Activated T-helper 1 cell treated with Interleukin-2 at 50 U/mL for 16 hours (primary cell): ENCODE results near the gene GUK1.
"Not testable (repeated sequence)": the region's sequence is repeated elsewhere in the genome, so short reads cannot be mapped to it uniquely, and the experiment has no call there.

Experiments used
- DNase-seq: peaks from one replicate; pipeline ENCODE4 v3.0.0-alpha.2; 2020; ENCODE audit warnings: low read depth

The GUK1 gene

GRCh38 chr1:228104526-228105269, 35.4 kb upstream of the GUK1 start:
- DNase-seq = no peak

GRCh38 chr1:228105270-228105995, 34.6 kb upstream of the GUK1 start:
- no peak for DNase-seq

GRCh38 chr1:228105996-228106799, 33.9 kb upstream of the GUK1 start:
- DNase-seq = no peak

GRCh38 chr1:228106800-228107054, 33.4 kb upstream of the GUK1 start:
- no peak for DNase-seq

GRCh38 chr1:228107636-228108035, 32.4 kb upstream of the GUK1 start:
- DNase-seq = no peak

- no peak for DNase-seq
Measured at GRCh38 chr1:228108055-228108690, 31.9 kb upstream of the GUK1 start.

DNA sequence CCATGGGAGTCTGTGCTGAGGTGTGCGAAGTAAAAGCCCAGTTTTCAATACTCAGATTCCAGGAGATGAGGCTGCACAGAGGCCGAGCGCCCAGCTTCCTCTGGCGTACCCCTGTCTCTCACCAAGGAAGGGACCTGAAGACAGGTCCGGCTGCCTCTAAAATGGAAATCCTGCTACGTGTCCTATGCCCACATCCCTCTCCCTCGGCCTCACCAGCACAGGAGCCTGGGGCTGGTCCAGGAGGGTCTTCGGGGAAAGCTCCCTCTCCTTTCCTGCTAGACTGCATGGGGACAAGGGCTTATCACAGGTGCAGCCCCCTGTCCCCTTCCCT, 31.4 kb upstream of the GUK1 start:
- DNase-seq = no peak

- peak; percentile 96 for DNase-seq
Measured at GRCh38 chr1:228109073-228109961, 30.8 kb upstream of the GUK1 start, which contains the start of gene MRPL55. TSS of gene MRPL55 (minus strand) at chr1:228109299. CDS start at chr1:228108260, 1,039 bp downstream.

DNA sequence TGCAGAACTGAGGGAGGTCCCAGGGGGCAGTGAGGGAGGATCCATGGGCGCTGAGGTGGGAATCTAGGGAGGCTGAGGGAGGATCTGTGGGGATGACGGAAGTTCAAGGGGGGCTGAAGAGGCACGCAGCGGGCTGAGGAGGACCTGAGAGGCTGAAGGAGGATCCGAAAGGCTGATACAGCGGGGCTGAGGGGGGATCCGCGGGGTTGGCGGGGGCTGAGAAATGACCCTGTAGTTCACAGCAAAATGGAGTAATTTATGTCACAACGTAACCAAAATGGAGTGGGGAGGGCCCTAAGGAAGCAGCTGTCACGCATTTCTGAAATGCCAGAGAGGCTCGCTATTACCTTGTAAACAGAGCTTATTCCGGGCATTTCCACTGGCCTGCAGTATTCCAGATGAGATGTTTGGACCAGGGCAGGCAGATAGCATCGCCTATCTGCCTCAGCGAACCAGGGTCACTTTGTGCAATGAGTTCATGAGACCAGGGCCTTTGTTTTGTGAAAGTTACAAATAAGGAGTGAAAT, 30.1 kb upstream of the GUK1 start:
- no peak for DNase-seq

DNA sequence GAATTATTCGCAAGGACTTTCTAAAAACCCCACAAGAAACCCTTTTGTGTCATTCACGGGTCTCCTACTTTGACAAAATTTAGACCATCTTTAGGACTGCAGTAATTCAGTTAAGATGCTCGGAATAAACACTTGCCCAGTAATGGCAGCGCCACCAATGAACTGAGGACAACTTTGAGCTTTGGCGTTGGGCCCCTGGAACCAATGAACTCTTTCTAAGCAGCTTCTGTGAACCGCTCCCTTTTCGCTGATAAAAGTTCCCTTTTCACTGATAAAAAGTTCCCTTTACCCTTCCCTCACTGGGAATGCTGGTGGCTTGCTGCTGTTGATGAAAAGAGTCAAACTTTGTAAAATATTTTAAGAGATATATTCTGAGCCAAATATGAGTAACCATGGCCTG, 29.5 kb upstream of the GUK1 start:
- no peak for DNase-seq

GRCh38 chr1:228111315-228111714, 28.8 kb upstream of the GUK1 start:
- DNase-seq = not testable (repeated sequence)

GRCh38 chr1:228112167-228112566, 27.9 kb upstream of the GUK1 start:
- no peak for DNase-seq

- DNase-seq = no peak
Measured at GRCh38 chr1:228112617-228113016, 27.5 kb upstream of the GUK1 start.

- DNase-seq = no peak
Measured at GRCh38 chr1:228114827-228115226, 25.3 kb upstream of the GUK1 start.

- DNase-seq = no peak
Measured at GRCh38 chr1:228117335-228117734, 22.7 kb upstream of the GUK1 start.

DNA sequence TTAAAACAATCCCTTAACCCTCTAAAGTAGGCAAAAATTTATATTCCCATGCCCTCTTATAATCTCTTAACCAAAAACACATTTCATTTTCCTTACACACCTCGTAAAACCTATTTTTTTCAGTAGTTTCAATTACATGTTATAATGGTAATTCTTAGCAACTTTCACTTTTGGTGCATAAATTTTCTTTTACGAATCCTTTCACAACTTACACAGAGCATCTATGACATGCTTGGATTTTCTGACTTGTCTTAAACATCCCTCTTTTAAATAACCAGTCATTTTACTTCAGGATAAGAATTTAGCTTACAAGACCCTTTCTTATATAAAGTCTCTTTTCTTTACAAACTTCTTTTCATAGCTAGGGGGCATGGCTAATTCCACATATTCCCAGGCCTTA, 22.0 kb upstream of the GUK1 start:
- DNase-seq = no peak

- DNase-seq = no peak
Measured at GRCh38 chr1:228120351-228120750, 19.7 kb upstream of the GUK1 start.

DNA sequence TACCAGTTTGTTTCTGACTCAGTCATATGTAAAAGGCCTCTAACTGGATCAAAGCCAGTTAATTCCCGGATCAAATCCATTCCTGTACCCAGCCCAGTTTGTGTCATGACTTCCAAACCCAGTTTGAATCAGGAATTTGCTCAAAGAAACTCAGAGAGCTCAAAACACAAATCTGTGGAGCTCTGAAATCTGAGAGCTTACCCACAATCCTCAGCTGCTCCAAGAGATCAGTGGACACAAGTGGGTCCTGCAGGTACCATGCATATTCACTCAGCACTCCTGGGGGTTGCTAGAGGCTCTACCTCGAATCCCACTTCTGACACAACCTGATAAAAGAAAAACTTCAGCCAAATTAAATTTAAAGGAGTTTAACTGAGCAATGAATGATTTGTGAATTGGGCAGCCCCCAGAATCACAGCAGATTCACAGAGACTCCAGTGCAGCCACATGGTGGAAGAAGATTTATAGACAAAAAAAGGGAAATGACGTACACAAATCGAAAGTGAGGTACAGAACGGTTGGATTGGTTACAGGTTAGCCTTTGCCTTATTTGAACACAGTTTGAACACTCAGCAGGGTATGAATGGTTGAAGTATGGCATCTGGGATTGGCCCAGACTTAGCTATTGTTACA, 19.1 kb upstream of the GUK1 start:
- DNase-seq = no peak

- no peak for DNase-seq
Measured at GRCh38 chr1:228122921-228123441, 17.1 kb upstream of the GUK1 start.

GRCh38 chr1:228123505-228123904, 16.6 kb upstream of the GUK1 start:
- DNase-seq = no peak

GRCh38 chr1:228125185-228125584, 14.9 kb upstream of the GUK1 start:
- no peak for DNase-seq
